GM08714 (cell line): ENCODE data around the gene NPM3.

Experiments
- H3K4me3 ChIP-seq: fragments of 200-500 bp; sonication (Bioruptor generic); 2 replicates; pipeline ENCODE4 v1.5.1; 2014; ENCODE audit warnings: mild to moderate bottlenecking, low read length, inconsistent platforms
- ZNF274 ChIP-seq: IDR thresholded peaks from 2 replicates; pipeline ENCODE4 v1.6.1; 2012; ENCODE audit warnings: mild to moderate bottlenecking, low read depth, low read length

The NPM3 gene

DNA sequence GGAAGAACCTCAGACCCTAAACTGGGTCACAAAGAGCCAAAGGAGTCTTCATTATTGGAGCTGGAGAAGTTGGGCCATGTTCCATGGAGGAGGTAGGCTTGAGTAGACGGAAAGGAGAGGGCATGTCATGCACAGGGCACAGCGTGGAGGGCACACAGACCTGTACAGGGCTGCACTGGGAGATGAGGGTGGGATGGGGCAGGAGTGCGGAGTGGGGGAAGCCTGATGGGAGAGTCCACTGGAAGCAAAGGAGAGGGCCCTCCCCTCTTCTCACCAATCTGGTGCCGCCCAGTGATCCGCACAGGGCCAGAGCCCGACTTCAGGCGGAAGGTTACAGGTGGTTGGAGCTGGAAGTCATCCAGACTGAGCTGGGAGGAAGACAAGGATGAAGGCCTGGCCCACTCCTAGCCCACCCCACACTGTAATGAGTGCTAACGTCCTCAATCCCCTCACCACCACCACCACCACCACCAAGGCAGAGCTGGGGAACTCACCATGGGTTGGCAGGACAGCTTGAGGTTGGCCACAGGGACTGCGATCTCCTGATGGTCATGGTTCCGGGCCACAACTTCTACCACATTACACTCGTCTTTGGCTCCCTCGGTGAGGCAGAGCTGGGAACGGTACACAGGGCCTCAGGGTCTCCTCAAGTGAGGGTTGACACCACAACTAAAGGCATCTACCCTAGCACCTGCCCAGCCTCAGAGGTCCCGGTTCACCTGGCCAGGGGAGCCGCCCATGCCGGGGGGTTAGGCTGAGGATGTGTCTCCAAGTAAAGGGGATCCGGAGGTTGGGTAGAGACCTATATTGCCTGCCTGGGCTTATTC is 1.0 kb downstream of the NPM3 start:
- no peak for TF ChIP-seq ZNF274
- H3K4me3 ChIP-seq: peak overlapping the region; percentile 88

GRCh38 chr10:101781655-101781983 is 1.6 kb downstream of the NPM3 start:
- no peak for TF ChIP-seq ZNF274
- no peak overlapping the region; the same call in 1 of the 2 replicates for H3K4me3 ChIP-seq

GRCh38 chr10:101780818-101781654 is 2.2 kb downstream of the NPM3 start:
- TF ChIP-seq ZNF274: no peak
- no peak overlapping the region for H3K4me3 ChIP-seq

DNA sequence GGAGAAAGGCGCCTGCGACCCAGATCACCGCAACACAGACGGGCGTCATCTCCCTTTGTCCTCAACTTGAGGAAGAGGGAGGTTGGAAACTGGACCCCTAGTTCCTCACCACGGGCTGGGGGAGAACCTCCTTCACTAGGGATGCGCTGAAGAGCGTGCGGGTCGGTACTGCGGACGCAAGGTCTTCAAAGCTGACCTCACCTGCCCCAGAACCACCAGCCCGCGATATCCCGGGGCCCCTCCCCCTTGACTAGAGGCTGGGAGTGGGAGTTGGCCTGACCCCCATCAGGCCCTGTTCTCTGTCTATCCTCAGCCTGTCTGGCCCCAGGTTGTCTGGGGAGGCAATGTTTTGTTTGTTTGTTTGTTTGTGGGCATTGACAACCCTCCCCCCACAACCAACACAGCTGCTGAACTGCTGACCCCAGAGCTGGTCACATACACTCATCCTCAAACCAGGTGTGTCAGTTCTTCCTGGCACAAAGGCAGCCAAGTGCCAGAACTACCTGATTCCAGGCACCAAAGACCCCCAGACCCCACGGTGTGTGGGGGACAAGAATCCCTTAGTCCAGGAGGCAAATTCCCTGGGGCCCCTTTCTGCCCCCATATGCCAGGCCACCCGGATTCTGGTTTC is 2.9 kb downstream of the NPM3 start:
- H3K4me3 ChIP-seq: no peak overlapping the region
- TF ChIP-seq ZNF274: no peak

GRCh38 chr10:101779544-101780186 is 3.6 kb downstream of the NPM3 start:
- TF ChIP-seq ZNF274: no peak
- H3K4me3 ChIP-seq: peak overlapping the region; percentile 18; the same call in 1 of the 2 replicates

GRCh38 chr10:101778781-101779543 is 4.3 kb downstream of the NPM3 start:
- TF ChIP-seq ZNF274: no peak
- H3K4me3 ChIP-seq: peak overlapping the region; percentile 18; the same call in 1 of the 2 replicates

- TF ChIP-seq ZNF274: no peak
- H3K4me3 ChIP-seq: no peak overlapping the region
These were observed 5.0 kb downstream of the NPM3 start for GRCh38 chr10:101778151-101778780.

- no peak for TF ChIP-seq ZNF274
- H3K4me3 ChIP-seq: no peak overlapping the region
These were observed 5.6 kb downstream of the NPM3 start for GRCh38 chr10:101777619-101778145.

- no peak overlapping the region for H3K4me3 ChIP-seq
- TF ChIP-seq ZNF274: no peak
These were observed 7.0 kb downstream of the NPM3 start for GRCh38 chr10:101776161-101776817.

DNA sequence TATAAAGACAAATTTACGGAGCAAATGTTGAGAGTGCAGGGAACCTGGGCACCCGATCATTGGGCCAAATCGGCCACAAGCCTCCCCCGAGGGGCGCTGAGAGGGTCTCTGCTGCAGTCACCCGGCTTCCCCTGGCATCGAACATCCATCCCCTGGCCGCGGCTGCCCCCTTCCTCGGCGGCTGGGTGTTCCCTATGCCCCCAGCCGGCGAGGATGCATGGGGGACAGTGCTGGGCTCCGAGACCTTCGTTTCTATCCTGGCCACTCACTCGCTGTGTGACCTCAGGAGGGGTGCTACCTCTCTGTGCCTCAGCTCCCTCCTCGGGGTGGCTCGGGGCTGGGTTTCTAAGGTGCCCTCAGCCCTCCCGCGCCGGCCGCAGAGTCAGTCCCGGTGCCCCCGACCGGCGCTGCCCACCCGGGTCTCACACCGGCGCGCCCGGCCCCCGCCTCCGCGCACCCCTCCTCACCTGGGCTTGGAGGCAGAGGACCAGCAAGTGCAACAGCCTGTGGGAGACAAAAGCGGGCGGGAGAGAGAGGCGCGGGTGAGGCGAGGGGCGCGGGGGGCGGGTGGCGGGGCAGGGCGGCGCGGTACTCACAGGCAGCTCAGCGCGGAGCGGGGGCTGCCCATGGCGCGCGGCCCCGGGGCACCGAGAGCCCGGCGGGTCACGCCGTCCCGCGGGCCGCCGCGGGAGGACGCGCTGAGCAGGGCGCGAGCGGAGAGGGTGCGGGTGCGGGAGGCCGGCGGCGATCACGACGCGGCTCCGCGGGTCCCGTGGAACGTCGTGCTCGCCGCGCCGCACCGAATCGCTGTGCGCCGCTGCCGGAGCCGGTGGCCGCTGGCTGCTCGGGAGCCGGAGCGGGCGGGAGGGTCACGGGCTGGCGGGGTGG is 7.7 kb downstream of the NPM3 start, which contains the start of gene FGF8:
Gene FGF8, minus strand, starts transcription at position 842 of the 888 bp plus-strand sequence. Its CDS starts 214 bp downstream, at position 628.
- no peak for TF ChIP-seq ZNF274
- no peak within 1 kb of the TSS for H3K4me3 ChIP-seq

DNA sequence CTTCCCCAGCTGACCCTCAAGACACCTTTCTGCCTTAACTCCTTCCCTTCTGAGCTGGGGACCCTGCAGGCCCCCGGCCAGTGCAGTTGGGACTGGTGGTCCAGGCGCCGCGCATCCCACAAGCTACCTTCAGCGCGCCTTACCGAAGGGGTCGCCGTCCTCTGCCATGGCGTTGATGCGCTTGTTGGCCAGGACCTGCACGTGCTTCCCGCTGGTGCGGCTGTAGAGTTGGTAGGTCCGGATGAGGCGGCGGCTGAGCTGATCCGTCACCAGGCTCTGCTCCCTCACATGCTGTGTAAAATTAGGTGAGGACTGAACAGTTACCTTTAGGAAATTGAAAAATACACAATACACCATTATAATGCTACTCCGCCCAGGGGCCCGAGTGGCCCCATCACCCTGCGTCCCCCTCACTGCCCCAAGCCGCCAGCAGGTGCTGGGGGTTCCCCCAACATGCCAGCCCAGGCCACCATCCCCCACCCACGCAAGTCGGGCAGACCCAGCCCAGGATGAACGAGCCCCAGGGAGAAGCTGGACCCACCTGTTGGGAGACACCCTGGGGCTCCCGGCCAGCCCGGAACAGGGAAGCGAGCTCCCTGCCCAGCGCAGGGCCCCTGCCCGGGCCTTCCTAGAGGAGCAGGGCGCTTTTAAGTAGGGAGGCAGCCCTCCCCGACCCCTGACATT is 8.5 kb downstream of the NPM3 start:
- no peak for TF ChIP-seq ZNF274

More for the DNA sequence above, 8.5 kb downstream of the NPM3 start:
- no peak overlapping the region for H3K4me3 ChIP-seq
